Measurements from ENCODE around the gene DBN1.

Gene DBN1

GRCh38 chr5:177469750-177470525 lies 3.5 kb downstream of the DBN1 start:
- Histone ChIP-seq H3K23ac (ENCODE audit: low read length) (no peak overlapping the region), H3K36me3 (ENCODE audit: control insufficient read depth, insufficient read depth, low read length) (peaks cover 22% of the 10 kb centered on the region), H3K79me2 (ENCODE audit: control insufficient read depth, insufficient read depth, low read length) (peaks cover 45% of the 10 kb centered on the region), H2BK120ac (ENCODE audit: low read depth, low read length) (no peak overlapping the region), H3K27me3 (ENCODE audit: insufficient read depth, low read length, poor library complexity) (no peaks in the 10 kb centered on the region), H3K4me1 (ENCODE audit: control insufficient read depth, low read depth, low read length) (peaks cover 25% of the 10 kb centered on the region), H4K5ac (ENCODE audit: low read length) (no peak overlapping the region), H3K56ac (ENCODE audit: low read length) (peak overlapping the region; percentile 53), H4K8ac (ENCODE audit: low read depth, low read length) (no peak overlapping the region), H2BK5ac (ENCODE audit: low read length) (peak overlapping the region; percentile 17), H3K4ac (ENCODE audit: low read depth, low read length) (no peak overlapping the region), H3K27ac (ENCODE audit: low read depth, low read length) (peak overlapping the region; percentile 18), H3K4me3 (ENCODE audit: low read length) (no peak overlapping the region), H3K9ac (ENCODE audit: low read length) (peak overlapping the region; percentile 39), H2BK15ac (replicated peaks; ENCODE audit: low read depth) (no peak overlapping the region), H3K18ac (ENCODE audit: low read length) (no peak overlapping the region), H3K79me1 (ENCODE audit: low read length) (peaks cover 34% of the 10 kb centered on the region), H2AK5ac (ENCODE audit: low read length) (no peak overlapping the region), H3K4me2 (ENCODE audit: low read length) (no peak overlapping the region)
- no peak for DNase-seq
- no CpG with 5 or more reads among the region's 8 CpGs for WGBS (ENCODE audit: extremely low coverage, insufficient coverage, low lambda C conversion rate)

GRCh38 chr5:177468685-177469628 lies 4.5 kb downstream of the DBN1 start:
- no peak overlapping the region for H3K4ac ChIP-seq (ENCODE audit: low read depth, low read length)
- WGBS (ENCODE audit: extremely low coverage, insufficient coverage, low lambda C conversion rate) = no CpG with 5 or more reads among the region's 25 CpGs
- H2AK5ac ChIP-seq (ENCODE audit: low read length) = no peak overlapping the region
- H3K4me1 ChIP-seq (ENCODE audit: control insufficient read depth, low read depth, low read length) = peaks cover 21% of the 10 kb centered on the region
- H2BK5ac ChIP-seq (ENCODE audit: low read length) = no peak overlapping the region
- H3K79me2 ChIP-seq (ENCODE audit: control insufficient read depth, insufficient read depth, low read length) = peaks cover 45% of the 10 kb centered on the region
- H3K27ac ChIP-seq (ENCODE audit: low read depth, low read length) = peak overlapping the region; percentile 55
- no peak overlapping the region for H4K8ac ChIP-seq (ENCODE audit: low read depth, low read length)
- peak; percentile 97 for DNase-seq
- peak overlapping the region; percentile 15 for H3K4me2 ChIP-seq (ENCODE audit: low read length)
- no peak overlapping the region for H4K5ac ChIP-seq (ENCODE audit: low read length)
- no peak overlapping the region for H2BK15ac ChIP-seq (replicated peaks; ENCODE audit: low read depth)
- H3K27me3 ChIP-seq (ENCODE audit: insufficient read depth, low read length, poor library complexity) = no peaks in the 10 kb centered on the region
- peak overlapping the region; percentile 51 for H3K56ac ChIP-seq (ENCODE audit: low read length)
- H3K9ac ChIP-seq (ENCODE audit: low read length) = peak overlapping the region; percentile 39
- peaks cover 34% of the 10 kb centered on the region for H3K79me1 ChIP-seq (ENCODE audit: low read length)
- H3K4me3 ChIP-seq (ENCODE audit: low read length) = no peak overlapping the region
- peaks cover 22% of the 10 kb centered on the region for H3K36me3 ChIP-seq (ENCODE audit: control insufficient read depth, insufficient read depth, low read length)
- H2BK120ac ChIP-seq (ENCODE audit: low read depth, low read length) = no peak overlapping the region
- no peak overlapping the region for H3K18ac ChIP-seq (ENCODE audit: low read length)
- no peak overlapping the region for H3K23ac ChIP-seq (ENCODE audit: low read length)

GRCh38 chr5:177468329-177468684 lies 5.1 kb downstream of the DBN1 start:
- WGBS (ENCODE audit: extremely low coverage, insufficient coverage, low lambda C conversion rate) = no CpG with 5 or more reads among the region's 2 CpGs
- Histone ChIP-seq H3K79me1 (ENCODE audit: low read length) (peaks cover 34% of the 10 kb centered on the region), H3K56ac (ENCODE audit: low read length) (peak overlapping the region; percentile 34), H3K27me3 (ENCODE audit: insufficient read depth, low read length, poor library complexity) (no peaks in the 10 kb centered on the region), H3K4me2 (ENCODE audit: low read length) (peak overlapping the region; percentile 15), H3K18ac (ENCODE audit: low read length) (no peak overlapping the region), H4K5ac (ENCODE audit: low read length) (no peak overlapping the region), H2BK15ac (replicated peaks; ENCODE audit: low read depth) (no peak overlapping the region), H3K36me3 (ENCODE audit: control insufficient read depth, insufficient read depth, low read length) (peaks cover 22% of the 10 kb centered on the region), H3K4ac (ENCODE audit: low read depth, low read length) (no peak overlapping the region), H4K8ac (ENCODE audit: low read depth, low read length) (no peak overlapping the region), H3K9ac (ENCODE audit: low read length) (no peak overlapping the region), H3K4me1 (ENCODE audit: control insufficient read depth, low read depth, low read length) (peaks cover 19% of the 10 kb centered on the region), H2BK120ac (ENCODE audit: low read depth, low read length) (no peak overlapping the region), H2BK5ac (ENCODE audit: low read length) (no peak overlapping the region), H3K4me3 (ENCODE audit: low read length) (no peak overlapping the region), H3K23ac (ENCODE audit: low read length) (no peak overlapping the region), H3K79me2 (ENCODE audit: control insufficient read depth, insufficient read depth, low read length) (peaks cover 45% of the 10 kb centered on the region), H2AK5ac (ENCODE audit: low read length) (no peak overlapping the region), H3K27ac (ENCODE audit: low read depth, low read length) (peak overlapping the region; percentile 55)
- DNase-seq = peak; percentile 98

GRCh38 chr5:177467436-177467835 lies 6.0 kb downstream of the DBN1 start:
- no peaks in the 10 kb centered on the region for H3K27me3 ChIP-seq (ENCODE audit: insufficient read depth, low read length, poor library complexity)
- no peak overlapping the region for H2BK15ac ChIP-seq (replicated peaks; ENCODE audit: low read depth)
- WGBS (ENCODE audit: extremely low coverage, insufficient coverage, low lambda C conversion rate) = no CpG with 5 or more reads among the region's 31 CpGs
- no peak overlapping the region for H3K4me2 ChIP-seq (ENCODE audit: low read length)
- H2AK5ac ChIP-seq (ENCODE audit: low read length) = no peak overlapping the region
- H4K5ac ChIP-seq (ENCODE audit: low read length) = no peak overlapping the region
- H3K9ac ChIP-seq (ENCODE audit: low read length) = no peak overlapping the region
- no peak overlapping the region for H3K23ac ChIP-seq (ENCODE audit: low read length)
- H3K4me3 ChIP-seq (ENCODE audit: low read length) = no peak overlapping the region
- no peak overlapping the region for H4K8ac ChIP-seq (ENCODE audit: low read depth, low read length)
- H3K56ac ChIP-seq (ENCODE audit: low read length) = no peak overlapping the region
- peaks cover 35% of the 10 kb centered on the region for H3K79me1 ChIP-seq (ENCODE audit: low read length)
- DNase-seq = no peak
- no peak overlapping the region for H2BK120ac ChIP-seq (ENCODE audit: low read depth, low read length)
- no peak overlapping the region for H3K18ac ChIP-seq (ENCODE audit: low read length)
- no peak overlapping the region for H2BK5ac ChIP-seq (ENCODE audit: low read length)
- peaks cover 22% of the 10 kb centered on the region for H3K36me3 ChIP-seq (ENCODE audit: control insufficient read depth, insufficient read depth, low read length)
- peaks cover 19% of the 10 kb centered on the region for H3K4me1 ChIP-seq (ENCODE audit: control insufficient read depth, low read depth, low read length)
- no peak overlapping the region for H3K4ac ChIP-seq (ENCODE audit: low read depth, low read length)
- H3K79me2 ChIP-seq (ENCODE audit: control insufficient read depth, insufficient read depth, low read length) = peaks cover 40% of the 10 kb centered on the region
- no peak overlapping the region for H3K27ac ChIP-seq (ENCODE audit: low read depth, low read length)

- no peak overlapping the region for H3K4me3 ChIP-seq (ENCODE audit: low read length)
- H3K4me2 ChIP-seq (ENCODE audit: low read length) = no peak overlapping the region
- no peak overlapping the region for H3K4ac ChIP-seq (ENCODE audit: low read depth, low read length)
- peaks cover 16% of the 10 kb centered on the region for H3K4me1 ChIP-seq (ENCODE audit: control insufficient read depth, low read depth, low read length)
- H3K23ac ChIP-seq (ENCODE audit: low read length) = no peak overlapping the region
- no peak overlapping the region for H4K8ac ChIP-seq (ENCODE audit: low read depth, low read length)
- peaks cover 23% of the 10 kb centered on the region for H3K36me3 ChIP-seq (ENCODE audit: control insufficient read depth, insufficient read depth, low read length)
- H3K56ac ChIP-seq (ENCODE audit: low read length) = no peak overlapping the region
- H3K79me1 ChIP-seq (ENCODE audit: low read length) = peaks cover 33% of the 10 kb centered on the region
- H2BK15ac ChIP-seq (replicated peaks; ENCODE audit: low read depth) = no peak overlapping the region
- no peak overlapping the region for H2BK5ac ChIP-seq (ENCODE audit: low read length)
- H3K27me3 ChIP-seq (ENCODE audit: insufficient read depth, low read length, poor library complexity) = no peaks in the 10 kb centered on the region
- no peak for DNase-seq
- no peak overlapping the region for H2AK5ac ChIP-seq (ENCODE audit: low read length)
- no peak overlapping the region for H3K27ac ChIP-seq (ENCODE audit: low read depth, low read length)
- WGBS (ENCODE audit: extremely low coverage, insufficient coverage, low lambda C conversion rate) = no CpG with 5 or more reads among the region's 25 CpGs
- H3K9ac ChIP-seq (ENCODE audit: low read length) = no peak overlapping the region
- H3K79me2 ChIP-seq (ENCODE audit: control insufficient read depth, insufficient read depth, low read length) = peaks cover 34% of the 10 kb centered on the region
- no peak overlapping the region for H2BK120ac ChIP-seq (ENCODE audit: low read depth, low read length)
- H4K5ac ChIP-seq (ENCODE audit: low read length) = no peak overlapping the region
- H3K18ac ChIP-seq (ENCODE audit: low read length) = no peak overlapping the region
Observed at GRCh38 chr5:177466861-177467260, 6.6 kb downstream of the DBN1 start.

All from mesendoderm (in vitro differentiated cells).